ENCODE measurements around the gene PRAMEF7. TPM values are rescaled to one million over a fixed set of nuclear protein-coding genes. Genes with fewer than 3 reads are reported as not detected.
"Not testable (repeated sequence)": the region's sequence is repeated elsewhere in the genome, so short reads cannot be mapped to it uniquely, and the experiment has no call there.

Gene PRAMEF7
- total RNA-seq, 1 experiment from 2014 or later: not detected

DNA sequence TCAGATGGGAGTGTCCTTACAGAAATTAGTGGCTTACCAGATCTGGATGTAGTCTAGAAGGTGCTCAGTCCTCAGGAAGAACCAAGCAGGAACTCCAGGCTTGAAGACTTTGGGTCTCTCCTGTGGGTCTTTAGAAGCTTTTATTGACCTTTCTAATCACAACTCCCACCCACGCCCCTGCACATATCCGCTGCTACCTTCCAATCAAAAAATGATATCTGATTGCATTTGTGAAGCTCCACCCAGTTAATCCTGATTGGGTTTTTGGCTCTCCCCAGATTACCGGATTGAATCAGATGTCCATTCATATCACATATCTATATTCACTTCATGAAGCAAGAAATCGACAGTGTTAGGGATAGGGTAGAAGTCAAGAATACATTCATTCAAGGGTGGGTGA is 31.1 kb downstream of the PRAMEF7 start, which contains the start of gene PRAMEF6:
TSS of gene PRAMEF6 (minus strand) at position 101 of the 400 bp plus-strand sequence. CDS start 5,062 bp downstream, outside the sequence.
- not testable (repeated sequence) for H3K9me2 ChIP-seq (replicated peaks; ENCODE audit: insufficient read depth, low read length); H4K20me1 ChIP-seq (ENCODE audit: insufficient read depth, low read depth, low read length); DNase-seq; H3K9ac ChIP-seq (ENCODE audit: low read length); H3K4me2 ChIP-seq (ENCODE audit: low read depth, low read length, poor library complexity, severe bottlenecking); H3K9me3 ChIP-seq (ENCODE audit: low read length); H3K27ac ChIP-seq (ENCODE audit: low read length); H3K36me3 ChIP-seq (ENCODE audit: insufficient read depth, low read length); H2AFZ ChIP-seq (ENCODE audit: low read length); H3K4me3 ChIP-seq (ENCODE audit: low read length); H3K27me3 ChIP-seq (ENCODE audit: low read length); H3K4me1 ChIP-seq (ENCODE audit: low read length); H3K79me2 ChIP-seq (ENCODE audit: low read length)

Small RNA genes lying within 50 kb of the gene (small RNA-seq; reads per million reads assigned to genes)
- gene RNU6-1072P: not detected

Other genes with a start within 250 kb of the PRAMEF7 start
- gene AADACL3, start 200.5 kb upstream of the PRAMEF7 start, total RNA-seq (2014; rRNA removed; shearing (Covaris generic); ENCODE audit: low replicate concordance): not detected in 2 replicates
- gene CFAP107, start 170.4 kb upstream of the PRAMEF7 start, total RNA-seq (2014; rRNA removed; shearing (Covaris generic); ENCODE audit: low replicate concordance): not detected in 2 replicates
- gene PRAMEF12, start 142.9 kb upstream of the PRAMEF7 start, total RNA-seq (2014; rRNA removed; shearing (Covaris generic); ENCODE audit: low replicate concordance): not detected in 2 replicates
- gene PRAMEF1, start 125.2 kb upstream of the PRAMEF7 start, total RNA-seq (2014; rRNA removed; shearing (Covaris generic); ENCODE audit: low replicate concordance): not detected in 2 replicates
- not detected in 2 replicates for gene PRAMEF11, start 85.2 kb upstream of the PRAMEF7 start, total RNA-seq (2014; rRNA removed; shearing (Covaris generic); ENCODE audit: low replicate concordance)
- not detected in 2 replicates for gene HNRNPCL1, start 67.9 kb upstream of the PRAMEF7 start, total RNA-seq (2014; rRNA removed; shearing (Covaris generic); ENCODE audit: low replicate concordance)
- not detected in 2 replicates for gene PRAMEF2, start 59.5 kb upstream of the PRAMEF7 start, total RNA-seq (2014; rRNA removed; shearing (Covaris generic); ENCODE audit: low replicate concordance)
- gene PRAMEF4, start 30.4 kb upstream of the PRAMEF7 start, total RNA-seq (2014; rRNA removed; shearing (Covaris generic); ENCODE audit: low replicate concordance): not detected in 2 replicates
- not detected in 2 replicates for gene PRAMEF10, start 18.3 kb upstream of the PRAMEF7 start, total RNA-seq (2014; rRNA removed; shearing (Covaris generic); ENCODE audit: low replicate concordance)
- not detected in 2 replicates for gene PRAMEF6, start 31.0 kb downstream of the PRAMEF7 start, total RNA-seq (2014; rRNA removed; shearing (Covaris generic); ENCODE audit: low replicate concordance)
- not detected in 2 replicates for gene PRAMEF27, start 140.0 kb downstream of the PRAMEF7 start, total RNA-seq (2014; rRNA removed; shearing (Covaris generic); ENCODE audit: low replicate concordance)
- gene HNRNPCL3, start 144.2 kb downstream of the PRAMEF7 start, total RNA-seq (2014; rRNA removed; shearing (Covaris generic); ENCODE audit: low replicate concordance): not detected in 2 replicates
- gene PRAMEF25, start 154.2 kb downstream of the PRAMEF7 start, total RNA-seq (2014; rRNA removed; shearing (Covaris generic); ENCODE audit: low replicate concordance): not detected in 2 replicates
- gene HNRNPCL2, start 200.2 kb downstream of the PRAMEF7 start, total RNA-seq (2014; rRNA removed; shearing (Covaris generic); ENCODE audit: low replicate concordance): not detected in 2 replicates
- not detected in 2 replicates for gene PRAMEF26, start 239.4 kb downstream of the PRAMEF7 start, total RNA-seq (2014; rRNA removed; shearing (Covaris generic); ENCODE audit: low replicate concordance)
- gene HNRNPCL4, start 249.0 kb downstream of the PRAMEF7 start, total RNA-seq (2014; rRNA removed; shearing (Covaris generic); ENCODE audit: low replicate concordance): not detected in 2 replicates